Smooth muscle cell (in vitro differentiated cells): ENCODE measurements around the gene ALX4. TPM values are rescaled to one million over a fixed set of nuclear protein-coding genes. Genes with fewer than 3 reads are reported as not detected.

Experiments
- DNase-seq: peaks from one replicate; lab custom pipeline; 2025; ENCODE audit not compliant: unreplicated experiment; lab: John Stamatoyannopoulos, UW
- H2AFZ ChIP-seq: fragments of 200-600 bp; sonication (generic); 2 replicates; pipeline ENCODE4 v1.6.0; 2016; ENCODE audit warnings: antibody characterized with exemption, low read depth, mild to moderate bottlenecking
- H3F3A ChIP-seq: fragments of 200-600 bp; sonication (generic); 2 replicates; pipeline ENCODE4 v1.6.0; 2017; ENCODE audit warnings: antibody characterized with exemption, low read depth
- H3K27ac ChIP-seq: fragments of 200-600 bp; sonication (generic); 2 replicates; pipeline ENCODE4 v1.5.1; 2016; ENCODE audit warnings: low read depth, mild to moderate bottlenecking
- H3K27me3 ChIP-seq: fragments of 200-600 bp; sonication (generic); 2 replicates; pipeline ENCODE4 v1.6.1; 2016; ENCODE audit warnings: low read depth, mild to moderate bottlenecking
- H3K36me3 ChIP-seq: fragments of 200-600 bp; sonication (generic); 2 replicates; pipeline ENCODE4 v1.5.1; 2016; ENCODE audit warnings: low read depth
- H3K4me1 ChIP-seq: fragments of 200-600 bp; sonication (generic); 2 replicates; pipeline ENCODE4 v1.5.1; 2016; ENCODE audit warnings: low read depth
- H3K4me2 ChIP-seq: fragments of 200-600 bp; sonication (generic); 2 replicates; pipeline ENCODE4 v1.6.0; 2016; ENCODE audit warnings: mild to moderate bottlenecking
- H3K4me3 ChIP-seq: fragments of 200-600 bp; sonication (generic); 2 replicates; pipeline ENCODE4 v1.5.1; 2016; ENCODE audit warnings: mild to moderate bottlenecking
- H3K79me2 ChIP-seq: fragments of 200-600 bp; sonication (generic); 2 replicates; pipeline ENCODE4 v1.6.0; 2016; ENCODE audit warnings: low read depth, mild to moderate bottlenecking
- H3K9ac ChIP-seq: fragments of 200-600 bp; sonication (generic); 2 replicates; pipeline ENCODE4 v1.6.0; 2016; ENCODE audit warnings: low read depth
- H3K9me3 ChIP-seq: fragments of 200-600 bp; sonication (generic); replicated peaks from 2 replicates; pipeline ENCODE4 v1.5.1; 2016; ENCODE audit warnings: low read depth
- H4K20me1 ChIP-seq: fragments of 200-600 bp; sonication (generic); 2 replicates; pipeline ENCODE4 v1.6.0; 2016; ENCODE audit warnings: low read depth
- WGBS: methylation state at CpG from one replicate; pipeline ENCODE4 v1.1.7; 2016; ENCODE audit warnings: low lambda C conversion rate; 5-methylcytosine and 5-hydroxymethylcytosine counted together
- polyA plus RNA-seq: library from polyadenylated mRNA; unstranded; fragments of >200 nt; fragmentation: Nextera tagmentation; extraction: Ambion mirVana; gene quantifications from 2 replicates; pipeline ENCODE4 v1.2.1, GENCODE V29; 2016
- total RNA-seq: library from RNA; depleted of rRNA; stranded (reverse); fragments of >200 nt; gene quantifications from 2 replicates; pipeline ENCODE4 v1.2.3, GENCODE V29; 2014
- TF ChIP-seq, protein P1 (sequence below): fragments of 200-600 bp; sonication (generic); IDR thresholded peaks from 2 replicates; pipeline ENCODE4 v1.5.1; 2017; ENCODE audit warnings: borderline replicate concordance, mild to moderate bottlenecking, antibody characterized with exemption; ENCODE audit not compliant: insufficient read depth, poor library complexity, severe bottlenecking

ALX4 gene
- total and polyA plus RNA-seq, 2 experiments from 2014 or later = not detected

DNA sequence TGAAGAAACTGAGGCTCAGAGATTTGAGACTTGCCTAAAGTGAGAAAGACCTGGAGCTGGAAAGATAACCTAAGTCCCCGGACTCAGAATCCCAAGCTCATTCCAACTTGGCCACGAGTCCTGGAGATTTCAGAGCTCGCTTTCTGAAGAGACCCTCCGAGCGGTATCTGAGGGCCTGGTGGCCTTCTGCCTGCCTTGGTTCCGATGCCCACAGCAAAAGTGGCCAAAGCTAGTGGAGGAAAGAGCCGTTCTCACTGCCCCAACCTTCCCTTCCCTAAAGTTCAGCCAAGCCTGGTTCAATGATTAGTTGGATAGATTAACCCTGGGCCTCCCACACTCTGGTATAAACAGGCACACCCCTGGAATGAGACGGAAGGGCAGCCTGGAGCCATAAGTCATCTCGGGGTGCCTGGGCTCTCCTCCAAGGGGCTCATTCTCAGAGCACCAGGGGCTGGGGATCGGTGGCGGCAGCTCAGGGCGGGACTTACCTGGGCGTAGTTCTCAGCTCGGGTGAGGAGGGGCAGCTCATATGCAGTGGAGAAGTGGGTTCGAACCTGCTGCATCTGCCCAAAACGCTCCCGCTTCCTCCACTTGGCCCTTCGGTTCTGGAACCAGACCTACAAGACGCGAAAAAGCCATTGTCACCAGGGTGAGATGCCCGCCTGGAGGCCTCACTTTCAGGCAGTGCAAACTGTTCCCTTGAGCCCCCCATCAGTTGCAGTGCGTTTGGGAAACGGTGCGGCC, 42.8 kb downstream of the ALX4 start:
- TF ChIP-seq, protein P1, sequence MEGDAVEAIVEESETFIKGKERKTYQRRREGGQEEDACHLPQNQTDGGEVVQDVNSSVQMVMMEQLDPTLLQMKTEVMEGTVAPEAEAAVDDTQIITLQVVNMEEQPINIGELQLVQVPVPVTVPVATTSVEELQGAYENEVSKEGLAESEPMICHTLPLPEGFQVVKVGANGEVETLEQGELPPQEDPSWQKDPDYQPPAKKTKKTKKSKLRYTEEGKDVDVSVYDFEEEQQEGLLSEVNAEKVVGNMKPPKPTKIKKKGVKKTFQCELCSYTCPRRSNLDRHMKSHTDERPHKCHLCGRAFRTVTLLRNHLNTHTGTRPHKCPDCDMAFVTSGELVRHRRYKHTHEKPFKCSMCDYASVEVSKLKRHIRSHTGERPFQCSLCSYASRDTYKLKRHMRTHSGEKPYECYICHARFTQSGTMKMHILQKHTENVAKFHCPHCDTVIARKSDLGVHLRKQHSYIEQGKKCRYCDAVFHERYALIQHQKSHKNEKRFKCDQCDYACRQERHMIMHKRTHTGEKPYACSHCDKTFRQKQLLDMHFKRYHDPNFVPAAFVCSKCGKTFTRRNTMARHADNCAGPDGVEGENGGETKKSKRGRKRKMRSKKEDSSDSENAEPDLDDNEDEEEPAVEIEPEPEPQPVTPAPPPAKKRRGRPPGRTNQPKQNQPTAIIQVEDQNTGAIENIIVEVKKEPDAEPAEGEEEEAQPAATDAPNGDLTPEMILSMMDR = no peak
- Histone ChIP-seq H2AFZ (no peak overlapping the region), H3K9me3 (no peaks in the 10 kb centered on the region), H3K4me2 (no peak overlapping the region), H3K79me2 (no peaks in the 10 kb centered on the region), H4K20me1 (no peaks in the 10 kb centered on the region), H3K36me3 (no peaks in the 10 kb centered on the region), H3K4me3 (no peak overlapping the region), H3K27me3 (no peaks in the 10 kb centered on the region), H3K27ac (no peak overlapping the region), H3F3A (no peaks in the 10 kb centered on the region), H3K4me1 (peaks cover 6% of the 10 kb centered on the region), H3K9ac (no peak overlapping the region)
- DNase-seq = no peak
- 92% methylated on average over 24 of the region's 24 CpGs for whole genome bisulfite sequencing

DNA sequence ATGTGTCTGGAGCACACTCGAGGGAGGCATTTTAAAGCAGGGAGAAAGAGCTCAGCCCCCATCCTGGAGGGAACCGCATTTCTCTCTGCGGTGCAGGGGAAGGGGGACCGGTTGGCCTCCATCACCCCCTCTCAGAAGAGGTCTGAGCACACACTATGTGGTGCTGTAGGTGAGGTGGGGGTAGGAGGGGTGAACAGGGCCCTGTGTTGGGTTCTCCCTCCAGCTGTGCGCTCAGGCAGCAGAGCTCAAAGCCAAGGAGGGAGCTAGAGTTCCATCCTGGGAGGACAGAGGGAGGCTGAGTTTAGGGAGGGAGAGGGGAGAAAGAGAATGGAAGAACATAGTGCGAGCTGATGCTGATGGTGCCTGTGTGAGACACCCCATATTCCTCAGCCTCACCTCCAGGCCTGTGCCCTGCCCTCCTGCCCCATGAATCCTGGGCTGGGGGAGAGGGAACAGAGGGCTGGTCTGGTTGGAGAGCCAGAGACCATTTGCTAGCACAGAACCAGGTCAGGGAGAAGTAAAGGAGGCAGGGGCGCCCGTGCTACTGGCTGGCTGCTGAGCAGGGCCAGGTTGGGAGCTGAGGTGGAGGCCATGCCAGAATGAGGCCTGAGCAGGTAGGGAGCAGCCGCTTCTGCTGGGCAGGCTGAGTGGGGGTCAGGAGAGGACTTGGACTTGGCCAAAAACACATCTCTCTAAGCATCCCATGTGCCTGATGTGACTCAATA, 43.7 kb downstream of the ALX4 start:
- Histone ChIP-seq H3K4me1 (peaks cover 6% of the 10 kb centered on the region), H4K20me1 (no peaks in the 10 kb centered on the region), H3K36me3 (no peaks in the 10 kb centered on the region), H3K9me3 (no peaks in the 10 kb centered on the region), H3K4me3 (no peak overlapping the region), H3K79me2 (no peaks in the 10 kb centered on the region), H2AFZ (no peak overlapping the region), H3K27ac (no peak overlapping the region), H3K9ac (no peak overlapping the region), H3K4me2 (no peak overlapping the region), H3F3A (no peaks in the 10 kb centered on the region), H3K27me3 (no peaks in the 10 kb centered on the region)
- no peak for DNase-seq
- WGBS = 88% methylated on average over 9 of the region's 9 CpGs
- TF ChIP-seq, protein P1 = no peak

DNA sequence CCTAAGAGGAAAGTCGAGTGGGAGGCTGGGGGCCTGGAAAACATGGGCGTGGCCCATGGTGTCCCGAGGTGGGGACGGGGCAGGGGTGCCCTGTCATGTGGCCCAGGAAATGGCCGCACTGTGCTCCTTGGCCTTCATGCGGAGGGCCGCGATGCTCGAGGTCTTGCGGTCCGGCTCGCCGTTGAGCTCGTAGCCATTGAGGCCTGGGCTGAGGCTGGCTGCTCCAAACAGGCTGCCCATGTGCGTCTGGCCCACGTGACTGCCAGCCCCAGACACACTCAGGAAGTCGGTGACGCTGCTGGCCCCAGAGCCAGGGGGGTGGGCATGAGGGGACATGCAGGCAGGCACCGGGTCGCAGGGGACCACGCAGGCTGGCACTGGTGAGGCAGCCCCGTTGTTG, 45.2 kb downstream of the ALX4 start:
- 96% methylated on average over 19 of the region's 22 CpGs for WGBS
- Histone ChIP-seq H3K79me2 (no peaks in the 10 kb centered on the region), H2AFZ (no peak overlapping the region), H3K4me3 (no peak overlapping the region), H3K9ac (no peak overlapping the region), H3K27me3 (no peaks in the 10 kb centered on the region), H3K9me3 (no peaks in the 10 kb centered on the region), H3F3A (no peaks in the 10 kb centered on the region), H3K4me2 (no peak overlapping the region), H3K4me1 (peaks cover 5% of the 10 kb centered on the region), H3K27ac (no peak overlapping the region), H4K20me1 (no peaks in the 10 kb centered on the region), H3K36me3 (no peaks in the 10 kb centered on the region)
- TF ChIP-seq, protein P1 = no peak
- DNase-seq = no peak
